Measurements from ENCODE around the gene RAD51B. TPM values are rescaled to one million over a fixed set of nuclear protein-coding genes. Genes with fewer than 3 reads are reported as not detected.

The RAD51B gene
- total RNA-seq, 1 donor from 2014 or later = 14.7 TPM

- no peak for DNase-seq (ENCODE audit: low spot score)
These were observed 694.4 kb downstream of the RAD51B start for GRCh38 chr14:68513838-68514607.

GRCh38 chr14:68514608-68515194 lies 695.1 kb downstream of the RAD51B start:
- DNase-seq (ENCODE audit: low spot score) = no peak

GRCh38 chr14:68516342-68516741 lies 696.8 kb downstream of the RAD51B start:
- no peak for DNase-seq (ENCODE audit: low spot score)

- no peak for DNase-seq (ENCODE audit: low spot score)
These were observed 698.6 kb downstream of the RAD51B start for GRCh38 chr14:68518166-68518565.

- no peak for DNase-seq (ENCODE audit: low spot score)
These were observed 699.4 kb downstream of the RAD51B start for GRCh38 chr14:68518761-68519670.

- DNase-seq (ENCODE audit: low spot score) = no peak
These were observed 700.1 kb downstream of the RAD51B start for GRCh38 chr14:68519671-68520187.

GRCh38 chr14:68520637-68521556 lies 701.3 kb downstream of the RAD51B start:
- DNase-seq (ENCODE audit: low spot score) = no peak

GRCh38 chr14:68521557-68521901 lies 702.0 kb downstream of the RAD51B start:
- DNase-seq (ENCODE audit: low spot score) = no peak

- no peak for DNase-seq (ENCODE audit: low spot score)
These were observed 702.5 kb downstream of the RAD51B start for GRCh38 chr14:68521961-68522509.

GRCh38 chr14:68522510-68523325 lies 703.1 kb downstream of the RAD51B start:
- no peak for DNase-seq (ENCODE audit: low spot score)

GRCh38 chr14:68523326-68523610 lies 703.7 kb downstream of the RAD51B start:
- no peak for DNase-seq (ENCODE audit: low spot score)

- no peak for DNase-seq (ENCODE audit: low spot score)
These were observed 704.6 kb downstream of the RAD51B start for GRCh38 chr14:68523989-68524725.

GRCh38 chr14:68525516-68525915 lies 705.9 kb downstream of the RAD51B start:
- DNase-seq (ENCODE audit: low spot score) = no peak

GRCh38 chr14:68526512-68527091 lies 707.0 kb downstream of the RAD51B start:
- DNase-seq (ENCODE audit: low spot score) = no peak

- DNase-seq (ENCODE audit: low spot score) = no peak
These were observed 707.8 kb downstream of the RAD51B start for GRCh38 chr14:68527329-68527851.

GRCh38 chr14:68528040-68528687 lies 708.6 kb downstream of the RAD51B start:
- no peak for DNase-seq (ENCODE audit: low spot score)

GRCh38 chr14:68530443-68530842 lies 710.9 kb downstream of the RAD51B start:
- DNase-seq (ENCODE audit: low spot score) = no peak

GRCh38 chr14:68532496-68532895 lies 712.9 kb downstream of the RAD51B start:
- DNase-seq (ENCODE audit: low spot score) = no peak

Measured in mesenteric fat pad (tissue), 1 donor.